ENCODE measurements around the gene WNT5B. TPM values are rescaled to one million over a fixed set of nuclear protein-coding genes. Genes with fewer than 3 reads are reported as not detected.

WNT5B gene
- total RNA-seq, 1 donor: 16.6 TPM

DNA sequence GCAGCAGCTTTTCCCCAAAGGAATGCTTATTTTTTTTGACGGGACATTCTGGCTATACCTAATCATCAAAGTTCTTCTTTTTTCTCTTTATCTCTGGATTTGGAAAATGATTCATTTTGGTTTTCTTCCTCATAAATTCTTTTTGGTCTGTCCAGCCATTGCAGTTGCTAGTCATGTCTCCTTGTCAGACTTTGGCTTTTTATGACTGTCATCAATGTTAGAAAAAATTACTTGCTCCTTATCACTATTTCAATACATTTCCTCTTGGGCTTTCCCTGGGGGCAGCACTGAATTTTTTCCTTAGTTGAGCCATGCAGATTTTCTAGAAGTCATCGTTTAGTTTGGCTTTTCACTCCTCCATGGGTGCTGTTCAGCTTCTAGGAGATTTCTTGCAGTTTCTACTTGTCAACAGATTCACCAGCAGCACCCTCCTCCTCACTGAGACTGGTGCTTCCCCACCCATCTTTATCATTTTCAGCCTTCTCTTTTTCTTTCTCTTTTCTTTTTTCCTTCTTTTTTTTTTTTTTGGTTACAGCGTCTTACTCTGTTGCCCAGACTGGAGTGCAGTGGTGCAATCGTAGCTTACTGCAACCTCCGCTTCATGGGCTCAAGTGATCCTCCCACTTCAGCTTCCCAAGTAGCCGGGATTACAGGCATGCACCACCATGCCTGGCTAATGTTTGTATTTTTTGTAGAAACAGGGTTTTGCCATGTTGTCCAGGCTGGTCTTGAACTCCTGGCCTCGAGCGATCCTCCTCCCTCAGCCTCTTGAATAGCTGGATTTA is 67.0 kb downstream of the WNT5B start:
- H3K4me3 ChIP-seq (ENCODE audit: low read depth, low read length): no peak overlapping the region
- no peak for TF ChIP-seq CTCF (IDR thresholded peaks at IDR 0.05; ENCODE audit: insufficient read depth, low read length)
- DNase-seq (ENCODE audit: low read depth): peak; percentile 37

DNA sequence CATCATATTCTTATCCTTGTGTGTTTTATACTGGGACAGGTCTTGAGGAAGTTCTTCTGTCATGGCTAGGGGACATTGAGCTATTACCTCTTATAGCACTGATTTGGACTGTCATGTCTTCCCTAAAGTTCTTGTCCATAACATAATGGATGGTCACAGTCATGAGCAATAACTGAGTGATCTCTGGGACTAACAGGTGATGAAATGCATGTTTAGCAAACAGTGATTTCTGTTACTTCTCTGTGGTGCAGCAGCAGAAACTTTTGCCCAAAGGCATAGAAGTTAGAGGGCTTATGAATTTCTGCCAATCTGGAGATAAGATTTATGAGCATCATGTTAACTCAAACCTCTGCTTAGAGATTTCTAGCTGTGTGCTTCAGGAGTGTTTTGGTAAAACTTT is 67.8 kb downstream of the WNT5B start:
- no peak for DNase-seq (ENCODE audit: low read depth)

More for the DNA sequence above, 67.8 kb downstream of the WNT5B start:
- no peak overlapping the region for H3K4me3 ChIP-seq (ENCODE audit: low read depth, low read length)
- TF ChIP-seq CTCF (IDR thresholded peaks at IDR 0.05; ENCODE audit: insufficient read depth, low read length): no peak

Small RNA genes within 50 kb of the gene (small RNA-seq; reads per million reads assigned to genes)
- gene MIR3649: not detected

Other genes with a start within 250 kb of the WNT5B start
- gene FBXL14, start 34.6 kb upstream of the WNT5B start, total RNA-seq (ENCODE audit: low replicate concordance): 1.1 and 11.2 TPM in 2 replicates
- gene ADIPOR2, start 61.8 kb downstream of the WNT5B start, total RNA-seq (ENCODE audit: low replicate concordance): 12.4 and 26.0 TPM in 2 replicates
- gene LRTM2, start 191.3 kb downstream of the WNT5B start, total RNA-seq (ENCODE audit: low replicate concordance): not detected in 2 replicates

Data from fibroblast of the aortic adventitia (primary cell).